ENCODE results near the gene COG5. TPM values are rescaled to one million over a fixed set of nuclear protein-coding genes. Genes with fewer than 3 reads are reported as not detected.

Gene COG5
- total and polyA plus RNA-seq, 2 of the 8 experiments (the other 6 are each of a cell fraction or from before 2014, with no cell fraction given): 10.5 to 28.1 TPM

- TF ChIP-seq JUN (IDR thresholded peaks at IDR 0.05; ENCODE audit: low read depth, low read length) (no peak), BRCA1 (IDR thresholded peaks at IDR 0.05; ENCODE audit: low read depth, low read length) (no peak), CBX8 (IDR thresholded peaks at IDR 0.05; ENCODE audit: borderline replicate concordance, low read depth, low read length) (no peak), TAF1 (IDR thresholded peaks at IDR 0.05; ENCODE audit: low read depth, low read length) (no peak), SP1 (IDR thresholded peaks at IDR 0.05; ENCODE audit: low read depth, low read length) (no peak), TBP (IDR thresholded peaks at IDR 0.05; ENCODE audit: low read depth, low read length) (no peak), GABPA (IDR thresholded peaks at IDR 0.05; ENCODE audit: borderline replicate concordance, insufficient read depth, low read length) (no peak)
Observed at GRCh38 chr7:107606303-107606702, 42.6 kb upstream of the COG5 start (continued).
